ENCODE data around the gene LHFPL5.

LHFPL5 gene

DNA sequence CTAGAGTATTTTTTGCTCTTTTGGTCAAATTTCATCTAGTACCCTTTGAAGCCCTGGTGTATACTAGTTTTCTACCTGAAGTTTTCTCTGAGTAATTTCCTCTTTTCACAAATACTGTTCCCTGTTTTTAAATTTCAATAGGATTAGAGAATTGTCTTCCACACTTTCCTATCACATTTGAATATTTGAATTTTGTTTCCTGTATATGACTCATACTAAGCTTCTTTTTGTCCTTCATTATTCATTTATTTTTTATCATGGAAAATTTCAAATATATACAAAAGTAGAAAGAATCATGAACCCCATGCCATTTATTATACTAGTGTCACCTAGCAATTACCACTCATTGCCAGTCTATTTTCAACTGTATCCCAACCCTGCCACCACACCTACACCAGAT lies 52.7 kb downstream of the LHFPL5 start:
- DNase-seq: no peak

DNA sequence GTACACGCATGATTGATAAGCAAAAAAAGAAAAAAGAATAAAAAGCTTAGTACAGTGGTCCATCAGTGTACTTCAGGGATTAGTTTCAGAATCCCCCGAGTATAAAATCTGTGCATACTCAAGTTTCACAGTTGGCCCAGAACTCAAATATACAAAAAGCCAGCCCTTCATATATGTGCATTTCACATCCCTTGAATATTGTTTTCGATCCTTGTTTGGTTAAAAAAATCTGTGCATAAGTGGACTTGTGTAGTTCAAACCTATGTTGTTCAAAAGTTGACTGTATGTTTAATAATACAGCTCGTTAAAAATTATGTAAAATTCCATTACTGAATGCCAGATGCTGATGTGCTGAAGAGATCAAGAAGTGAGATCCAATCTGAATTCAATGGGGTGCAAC lies 54.2 kb downstream of the LHFPL5 start:
- DNase-seq: no peak

Data from activated effector memory CD4-positive, alpha-beta T cell treated with anti-CD3 and anti-CD28 coated beads, Interleukin-2, amount 50 U/mL, for 16 hours (primary cell).